PFSK-1 (cell line): ENCODE measurements around the gene ZNF740.

ENCODE experiments used
- POLR2AphosphoS5 ChIP-seq: IDR thresholded peaks from 2 replicates; pipeline ENCODE4 v1.6.1; 2012; ENCODE audit warnings: low read depth, mild to moderate bottlenecking, control low read depth, low read length, moderate library complexity
- SIN3A ChIP-seq: IDR thresholded peaks from 2 replicates; pipeline ENCODE4 v1.6.1; 2012; ENCODE audit warnings: mild to moderate bottlenecking, low read length, moderate library complexity, borderline replicate concordance; ENCODE audit not compliant: insufficient read depth
- TAF1 ChIP-seq: IDR thresholded peaks from 2 replicates; pipeline ENCODE4 v1.6.1; 2012; ENCODE audit warnings: low read length, control low read depth, borderline replicate concordance; ENCODE audit not compliant: insufficient read depth
- TF ChIP-seq, protein P1 (sequence below), 2 experiments: IDR thresholded peaks; 2 replicates each; pipeline versions ENCODE4 v1.6.1 to v1.8.0; 2011 to 2012; ENCODE audit warnings: low read depth in 2 of 2, low read length in 2 of 2, control low read depth in 1 of 2, inconsistent platforms in 1 of 2, mild to moderate bottlenecking in 1 of 2, moderate library complexity in 1 of 2; ENCODE audit not compliant: insufficient read depth in 1 of 2

DNA sequence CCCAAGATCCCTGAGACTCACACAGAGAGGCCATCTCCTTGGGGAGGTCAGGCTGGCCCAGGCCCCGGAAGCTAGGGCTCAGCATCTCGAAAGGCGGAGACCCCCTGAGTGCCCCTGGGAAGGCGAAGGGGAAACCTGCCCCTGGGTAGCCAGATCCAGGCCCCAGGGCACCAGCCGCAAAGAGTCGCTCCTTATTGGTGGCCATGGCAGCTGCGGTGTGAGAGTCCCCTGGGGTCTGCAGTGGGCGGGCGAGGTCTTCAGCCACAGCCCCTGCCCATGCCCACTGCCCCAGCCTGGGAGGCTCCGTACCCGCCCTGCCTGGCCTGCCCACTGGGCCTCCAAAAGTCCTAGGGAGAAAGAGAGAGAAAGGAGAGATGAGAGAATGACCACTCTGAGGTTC lies 46.8 kb downstream of the ZNF740 start:
- TF ChIP-seq POLR2AphosphoS5 (no peak), SIN3A (no peak), TAF1 (no peak)
- TF ChIP-seq, protein P1, sequence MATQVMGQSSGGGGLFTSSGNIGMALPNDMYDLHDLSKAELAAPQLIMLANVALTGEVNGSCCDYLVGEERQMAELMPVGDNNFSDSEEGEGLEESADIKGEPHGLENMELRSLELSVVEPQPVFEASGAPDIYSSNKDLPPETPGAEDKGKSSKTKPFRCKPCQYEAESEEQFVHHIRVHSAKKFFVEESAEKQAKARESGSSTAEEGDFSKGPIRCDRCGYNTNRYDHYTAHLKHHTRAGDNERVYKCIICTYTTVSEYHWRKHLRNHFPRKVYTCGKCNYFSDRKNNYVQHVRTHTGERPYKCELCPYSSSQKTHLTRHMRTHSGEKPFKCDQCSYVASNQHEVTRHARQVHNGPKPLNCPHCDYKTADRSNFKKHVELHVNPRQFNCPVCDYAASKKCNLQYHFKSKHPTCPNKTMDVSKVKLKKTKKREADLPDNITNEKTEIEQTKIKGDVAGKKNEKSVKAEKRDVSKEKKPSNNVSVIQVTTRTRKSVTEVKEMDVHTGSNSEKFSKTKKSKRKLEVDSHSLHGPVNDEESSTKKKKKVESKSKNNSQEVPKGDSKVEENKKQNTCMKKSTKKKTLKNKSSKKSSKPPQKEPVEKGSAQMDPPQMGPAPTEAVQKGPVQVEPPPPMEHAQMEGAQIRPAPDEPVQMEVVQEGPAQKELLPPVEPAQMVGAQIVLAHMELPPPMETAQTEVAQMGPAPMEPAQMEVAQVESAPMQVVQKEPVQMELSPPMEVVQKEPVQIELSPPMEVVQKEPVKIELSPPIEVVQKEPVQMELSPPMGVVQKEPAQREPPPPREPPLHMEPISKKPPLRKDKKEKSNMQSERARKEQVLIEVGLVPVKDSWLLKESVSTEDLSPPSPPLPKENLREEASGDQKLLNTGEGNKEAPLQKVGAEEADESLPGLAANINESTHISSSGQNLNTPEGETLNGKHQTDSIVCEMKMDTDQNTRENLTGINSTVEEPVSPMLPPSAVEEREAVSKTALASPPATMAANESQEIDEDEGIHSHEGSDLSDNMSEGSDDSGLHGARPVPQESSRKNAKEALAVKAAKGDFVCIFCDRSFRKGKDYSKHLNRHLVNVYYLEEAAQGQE (IDR thresholded peaks at IDR 0.05; ENCODE audit: insufficient read depth in 1 of 2, low read depth in 2 of 2, low read length in 2 of 2): no peak
